ENCODE measurements around the gene CXCL12. TPM values are rescaled to one million over a fixed set of nuclear protein-coding genes. Genes with fewer than 3 reads are reported as not detected.

The CXCL12 gene
- total and polyA plus RNA-seq, 2 of the 13 experiments (the other 11 are each of a cell fraction or from before 2014, with no cell fraction given): not detected

DNA sequence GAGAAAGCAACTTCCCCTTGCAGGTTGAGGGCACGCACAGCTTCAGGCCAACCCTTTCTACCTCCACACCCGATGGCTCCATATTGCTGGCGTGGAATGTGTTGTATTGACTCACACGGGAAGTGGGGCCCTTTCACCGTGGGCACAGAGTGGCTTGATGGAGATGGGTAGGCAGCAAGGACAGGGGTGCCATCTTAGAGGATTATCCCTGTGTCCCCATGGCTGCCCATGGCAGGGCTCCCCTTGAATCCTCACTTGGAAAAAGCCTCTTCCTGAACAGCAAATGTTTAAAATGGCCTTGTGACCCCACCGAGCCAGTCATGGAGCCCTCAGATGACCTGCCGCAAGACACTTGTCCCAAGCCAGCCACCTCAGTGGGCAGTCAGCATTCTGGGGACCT, 31.2 kb downstream of the CXCL12 start:
- no peak for DNase-seq (ENCODE audit: low spot score)
- H3K27me3 ChIP-seq (ENCODE audit: control insufficient read depth in 1 of 2, insufficient read depth in 2 of 2, low read length in 2 of 2): peaks cover 1 to 29% of the 10 kb centered on the region in 2 experiments; a peak in 2 of 5 replicates
- TF ChIP-seq ZNF605 (CRISPR knock-in tag; IDR thresholded peaks at IDR 0.05) (no peak), ZNF556 (CRISPR knock-in tag; IDR thresholded peaks at IDR 0.05; ENCODE audit: borderline replicate concordance) (no peak), BHLHE40 (IDR thresholded peaks at IDR 0.05; ENCODE audit: low read length) (no peak), ZSCAN12 (CRISPR knock-in tag; IDR thresholded peaks at IDR 0.05) (no peak), KAT7 (CRISPR knock-in tag; IDR thresholded peaks at IDR 0.05; ENCODE audit: borderline replicate concordance) (no peak), FOXA3 (CRISPR knock-in tag; IDR thresholded peaks at IDR 0.05) (no peak), ATM (IDR thresholded peaks at IDR 0.05; ENCODE audit: borderline replicate concordance) (no peak)
- TF ChIP-seq, protein P1, sequence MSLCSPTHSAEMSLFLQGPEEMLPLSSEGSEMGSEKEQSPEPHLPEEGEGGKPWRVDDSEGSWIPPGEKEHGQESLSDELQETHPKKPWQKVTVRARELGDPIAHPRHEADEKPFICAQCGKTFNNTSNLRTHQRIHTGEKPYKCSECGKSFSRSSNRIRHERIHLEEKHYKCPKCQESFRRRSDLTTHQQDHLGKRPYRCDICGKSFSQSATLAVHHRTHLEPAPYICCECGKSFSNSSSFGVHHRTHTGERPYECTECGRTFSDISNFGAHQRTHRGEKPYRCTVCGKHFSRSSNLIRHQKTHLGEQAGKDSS (CRISPR knock-in tag; IDR thresholded peaks at IDR 0.05; ENCODE audit: borderline replicate concordance, low read depth): no peak
- no peak overlapping the region for H3K4me3 ChIP-seq (replicated peaks in 1 of 3; ENCODE audit: insufficient read depth in 1 of 3, low read depth in 2 of 3, low read length in 3 of 3)
- FAIRE-seq: no peak
- peaks cover 20% of the 10 kb centered on the region for H3K4me1 ChIP-seq (ENCODE audit: insufficient read depth, low read length)
- H3K9me3 ChIP-seq (ENCODE audit: low read length): no peaks in the 10 kb centered on the region
- H3K79me2 ChIP-seq (ENCODE audit: insufficient read depth, low read length): no peaks in the 10 kb centered on the region
- H3K27ac ChIP-seq (ENCODE audit: extremely low read length, insufficient read depth, low read length): no peak overlapping the region
- H3K9ac ChIP-seq (ENCODE audit: insufficient read depth, low read depth, low read length): no peak overlapping the region
- H3K4me2 ChIP-seq (ENCODE audit: low read depth, low read length): no peak overlapping the region
- H2AFZ ChIP-seq (ENCODE audit: low read length): no peak overlapping the region
- H4K20me1 ChIP-seq (ENCODE audit: insufficient read depth, low read length): no peaks in the 10 kb centered on the region
- CTCF ChIA-PET (ENCODE audit: low intra/inter-chr PET ratio, low total read pairs): no interaction called here
- WGBS (ENCODE audit: low lambda C conversion rate): 92% methylated on average over 2 of the region's 7 CpGs
- H3K36me3 ChIP-seq (replicated peaks in 1 of 2; ENCODE audit: control insufficient read depth in 1 of 2, insufficient read depth in 2 of 2, low read length in 2 of 2): no peaks in the 10 kb centered on the region
- POLR2A ChIA-PET: no interaction called here
- in situ Hi-C loops (cut with HindIII; ENCODE audit: extremely low pct_ligation_motif_present, low pct_unique_long_range_greater_than_20kb): no loop called here
- intact Hi-C loops (cut with micrococcal nuclease; ENCODE audit: unreplicated experiment): no loop called here
- no TSS peak for BruUV-seq (replicated peaks)
- no peak for ATAC-seq

- no TSS peak for BruUV-seq (replicated peaks)
- H3K9ac ChIP-seq (ENCODE audit: insufficient read depth, low read depth, low read length): no peak overlapping the region
- intact Hi-C loops (cut with micrococcal nuclease; ENCODE audit: unreplicated experiment): no loop called here
- TF ChIP-seq ZSCAN12 (CRISPR knock-in tag; IDR thresholded peaks at IDR 0.05) (no peak), WIZ (CRISPR knock-in tag; IDR thresholded peaks at IDR 0.05) (no peak), TRIM24 (CRISPR knock-in tag; IDR thresholded peaks at IDR 0.05) (no peak), YEATS2 (CRISPR knock-in tag; IDR thresholded peaks at IDR 0.05; ENCODE audit: borderline replicate concordance) (no peak), SIX1 (CRISPR knock-in tag; IDR thresholded peaks at IDR 0.05; ENCODE audit: borderline replicate concordance) (no peak), FIP1L1 (IDR thresholded peaks at IDR 0.05; ENCODE audit: borderline replicate concordance, insufficient read depth, low read depth, low read length) (no peak), ZIK1 (CRISPR knock-in tag; IDR thresholded peaks at IDR 0.05; ENCODE audit: borderline replicate concordance, low read depth) (no peak), ZNF496 (CRISPR knock-in tag; IDR thresholded peaks at IDR 0.05; ENCODE audit: insufficient replicate concordance) (no peak), ZNF382 (CRISPR knock-in tag; IDR thresholded peaks at IDR 0.05; ENCODE audit: borderline replicate concordance) (no peak), NR1H2 (CRISPR knock-in tag; IDR thresholded peaks at IDR 0.05; ENCODE audit: borderline replicate concordance, low read depth) (no peak)
- TF ChIP-seq, protein P2, sequence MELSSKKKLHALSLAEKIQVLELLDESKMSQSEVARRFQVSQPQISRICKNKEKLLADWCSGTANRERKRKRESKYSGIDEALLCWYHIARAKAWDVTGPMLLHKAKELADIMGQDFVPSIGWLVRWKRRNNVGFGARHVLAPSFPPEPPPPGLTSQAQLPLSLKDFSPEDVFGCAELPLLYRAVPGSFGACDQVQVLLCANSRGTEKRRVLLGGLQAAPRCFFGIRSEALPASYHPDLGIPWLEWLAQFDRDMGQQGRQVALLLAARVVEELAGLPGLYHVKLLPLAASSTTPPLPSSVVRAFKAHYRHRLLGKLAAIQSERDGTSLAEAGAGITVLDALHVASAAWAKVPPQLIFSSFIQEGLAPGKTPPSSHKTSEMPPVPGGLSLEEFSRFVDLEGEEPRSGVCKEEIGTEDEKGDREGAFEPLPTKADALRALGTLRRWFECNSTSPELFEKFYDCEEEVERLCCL (CRISPR knock-in tag; IDR thresholded peaks at IDR 0.05; ENCODE audit: borderline replicate concordance): no peak
- TF ChIP-seq, protein P3, sequence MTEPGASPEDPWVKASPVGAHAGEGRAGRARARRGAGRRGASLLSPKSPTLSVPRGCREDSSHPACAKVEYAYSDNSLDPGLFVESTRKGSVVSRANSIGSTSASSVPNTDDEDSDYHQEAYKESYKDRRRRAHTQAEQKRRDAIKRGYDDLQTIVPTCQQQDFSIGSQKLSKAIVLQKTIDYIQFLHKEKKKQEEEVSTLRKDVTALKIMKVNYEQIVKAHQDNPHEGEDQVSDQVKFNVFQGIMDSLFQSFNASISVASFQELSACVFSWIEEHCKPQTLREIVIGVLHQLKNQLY (CRISPR knock-in tag; IDR thresholded peaks at IDR 0.05): no peak
Observed at GRCh38 chr10:44353128-44353390, 31.8 kb downstream of the CXCL12 start.

More at GRCh38 chr10:44353128-44353390, 31.8 kb downstream of the CXCL12 start:
- 39% methylated on average over 4 of the region's 4 CpGs for WGBS (ENCODE audit: low lambda C conversion rate)
- in situ Hi-C loops (cut with HindIII; ENCODE audit: extremely low pct_ligation_motif_present, low pct_unique_long_range_greater_than_20kb): no loop called here
- ChIA-PET CTCF (ENCODE audit: low intra/inter-chr PET ratio, low total read pairs) (no interaction called here), POLR2A (no interaction called here)
- Histone ChIP-seq H3K9me3 (ENCODE audit: low read length) (no peaks in the 10 kb centered on the region), H3K79me2 (ENCODE audit: insufficient read depth, low read length) (no peaks in the 10 kb centered on the region), H3K4me3 (replicated peaks in 1 of 3; ENCODE audit: insufficient read depth in 1 of 3, low read depth in 2 of 3, low read length in 3 of 3) (no peak overlapping the region), H3K27ac (ENCODE audit: extremely low read length, insufficient read depth, low read length) (no peak overlapping the region), H3K4me1 (ENCODE audit: insufficient read depth, low read length) (peaks cover 20% of the 10 kb centered on the region), H3K27me3 (ENCODE audit: control insufficient read depth in 1 of 2, insufficient read depth in 2 of 2, low read length in 2 of 2) (peaks cover 1 to 29% of the 10 kb centered on the region in 2 experiments; a peak in 3 of 5 replicates), H2AFZ (ENCODE audit: low read length) (no peak overlapping the region), H3K4me2 (ENCODE audit: low read depth, low read length) (no peak overlapping the region), H3K36me3 (replicated peaks in 1 of 2; ENCODE audit: control insufficient read depth in 1 of 2, insufficient read depth in 2 of 2, low read length in 2 of 2) (no peaks in the 10 kb centered on the region), H4K20me1 (ENCODE audit: insufficient read depth, low read length) (no peaks in the 10 kb centered on the region)
- DNase-seq (ENCODE audit: low spot score) (no peak), ATAC-seq (no peak), FAIRE-seq (no peak)

All from HepG2 (cell line).